Testis (tissue), 3 donors: Measurements from ENCODE around the gene FTSJ3. TPM values are rescaled to one million over a fixed set of nuclear protein-coding genes. Genes with fewer than 3 reads are reported as not detected.

Source experiments
- DNase-seq: peaks from one replicate; pipeline ENCODE4 v3.0.0-alpha.2; 2019
- H3K27ac ChIP-seq, 2 donors: fragments of 200-600 bp; sonication (generic); one replicate each; pipeline ENCODE4 v1.5.1; 2019
- H3K27me3 ChIP-seq: fragments of 200-600 bp; sonication (generic); one replicate; pipeline ENCODE4 v1.5.1; 2019
- H3K36me3 ChIP-seq: fragments of 200-600 bp; sonication (generic); one replicate; pipeline ENCODE4 v1.5.1; 2017; ENCODE audit warnings: low read depth; ENCODE audit errors: missing control alignments
- H3K4me1 ChIP-seq: fragments of 200-600 bp; sonication (generic); one replicate; pipeline ENCODE4 v1.5.1; 2019
- H3K4me3 ChIP-seq, 2 donors: fragments of 200-600 bp; sonication (generic); one replicate each; pipeline ENCODE4 v1.5.1; 2017 to 2019
- H3K9me3 ChIP-seq: fragments of 200-600 bp; sonication (generic); one replicate; pipeline ENCODE4 v1.5.1; 2017
- CTCF ChIP-seq, 3 experiments: fragments of 450-650 bp in 2 of 3; fragments of 200-600 bp in 1 of 3; sonication (generic) in 1 of 3; IDR thresholded peaks; one replicate each; pipeline ENCODE4 v1.5.1; 2016 to 2019; ENCODE audit warnings: antibody characterized with exemption in 3 of 3, mild to moderate bottlenecking in 2 of 3, moderate library complexity in 1 of 3
- POLR2A ChIP-seq: fragments of 450-650 bp; IDR thresholded peaks from one replicate; pipeline ENCODE4 v1.6.1; 2017; ENCODE audit warnings: antibody characterized with exemption, mild to moderate bottlenecking, moderate library complexity
- WGBS, 2 donors: methylation state at CpG; one replicate each; pipeline ENCODE4 v1.1.5; 2018; 5-methylcytosine and 5-hydroxymethylcytosine counted together
- intact Hi-C: fragments of 100-400 bp; cut with DNase I; formaldehyde crosslinking; loops from one replicate; pipeline ENCODE4 v1.15.1; 2023; ENCODE audit warnings: low total_unique reads
- polyA plus RNA-seq: library from polyadenylated mRNA; stranded (reverse); fragments of 350-450 nt; fragmentation: Illumina TruSeq; extraction: RNeasy Lipid Tissue Mini Kit (QIAGEN cat#74804); gene quantifications from one replicate; pipeline ENCODE4 v1.2.3, GENCODE V29; 2014; ENCODE audit warnings: low read depth, low replicate concordance; ENCODE audit not compliant: insufficient read depth
- total RNA-seq, 2 donors: library from RNA; depleted of rRNA; stranded (reverse); fragments of >200 nt; gene quantifications; one replicate each; pipeline ENCODE4 v1.2.3, GENCODE V29; 2016

The FTSJ3 gene
- total and polyA plus RNA-seq, 3 donors from 2014 or later: 39.9 to 59.7 (median 47.2) TPM

GRCh38 chr17:63842173-63842539, 14.7 kb upstream of the FTSJ3 start:
- WGBS, 2 donors: 0 to 2% methylated on average over 13 to 36 of the region's 36 CpGs
- Histone ChIP-seq H3K27ac (peak overlapping the region; percentile 91 to 97), H3K4me1 (peaks cover 43% of the 10 kb centered on the region), H3K27me3 (no peaks in the 10 kb centered on the region), H3K36me3 (no peaks in the 10 kb centered on the region), H3K9me3 (no peaks in the 10 kb centered on the region), H3K4me3 (peak overlapping the region; percentile 88 to 96)
- TF ChIP-seq CTCF (IDR thresholded peaks at IDR 0.05): no peak
- no peak for TF ChIP-seq POLR2A
- DNase-seq: no peak
- intact Hi-C loops: no loop called here

- WGBS, 2 donors: 1 to 2% methylated on average over 25 to 26 of the region's 26 CpGs
- intact Hi-C loops: no loop called here
- H3K9me3 ChIP-seq: no peaks in the 10 kb centered on the region
- H3K4me1 ChIP-seq: peaks cover 43% of the 10 kb centered on the region
- peak overlapping the region; percentile 88 to 96 for H3K4me3 ChIP-seq
- peak; percentile 64 for DNase-seq
- TF ChIP-seq CTCF (IDR thresholded peaks at IDR 0.05) (no peak), POLR2A (no peak)
- peak overlapping the region; percentile 91 to 97 for H3K27ac ChIP-seq
- H3K27me3 ChIP-seq: no peaks in the 10 kb centered on the region
- no peaks in the 10 kb centered on the region for H3K36me3 ChIP-seq
Measured at GRCh38 chr17:63841350-63842172, 14.1 kb upstream of the FTSJ3 start.

GRCh38 chr17:63840591-63841349, 13.3 kb upstream of the FTSJ3 start:
- intact Hi-C loops: no loop called here
- peak overlapping the region; percentile 91 to 97 for H3K27ac ChIP-seq
- H3K9me3 ChIP-seq: no peaks in the 10 kb centered on the region
- WGBS, 2 donors: 32 to 35% methylated on average over 4 of the region's 4 CpGs
- H3K36me3 ChIP-seq: no peaks in the 10 kb centered on the region
- no peak for TF ChIP-seq CTCF (IDR thresholded peaks at IDR 0.05)
- no peak for TF ChIP-seq POLR2A
- H3K27me3 ChIP-seq: no peaks in the 10 kb centered on the region
- DNase-seq: no peak
- H3K4me3 ChIP-seq: peak overlapping the region; percentile 88 to 96
- peaks cover 43% of the 10 kb centered on the region for H3K4me1 ChIP-seq

GRCh38 chr17:63838631-63839171, 11.2 kb upstream of the FTSJ3 start:
- DNase-seq: peak; percentile 92
- no peaks in the 10 kb centered on the region for H3K36me3 ChIP-seq
- no peak for TF ChIP-seq CTCF (IDR thresholded peaks at IDR 0.05)
- TF ChIP-seq POLR2A: no peak
- H3K4me1 ChIP-seq: peaks cover 43% of the 10 kb centered on the region
- no peak overlapping the region for H3K4me3 ChIP-seq
- no peaks in the 10 kb centered on the region for H3K9me3 ChIP-seq
- intact Hi-C loops: no loop called here
- peak overlapping the region; percentile 69 to 97 for H3K27ac ChIP-seq
- 27 to 38% methylated on average over 6 to 7 of the region's 7 CpGs for WGBS, 2 donors
- H3K27me3 ChIP-seq: no peaks in the 10 kb centered on the region
